GM12878 (cell line): Measurements from ENCODE around the gene NRDE2. TPM values are rescaled to one million over a fixed set of nuclear protein-coding genes. Genes with fewer than 3 reads are reported as not detected.

ENCODE experiments used
- ATAC-seq: fragments of 200-7000 bp; cut with Tn5 transposase; 3 replicates; pipeline ENCODE4 v1.9.1; 2020; ENCODE audit warnings: mild to moderate bottlenecking, moderate library complexity
- BruUV-seq: library from RNA; stranded (reverse); fragments of 400-500 nt; replicated peaks from 2 replicates; lab custom pipeline; 2021; lab: Mats Ljungman, UMichigan
- CTCF ChIA-PET: fragments of 300-600 bp; sonication (Branson Sonifier 250); formaldehyde crosslinking; extraction: SDS; loops from one replicate; lab custom pipeline; 2021; ENCODE audit warnings: inconsistent platforms; lab: Yijun Ruan, JAX
- POLR2A ChIA-PET: fragments of 350-600 bp; formaldehyde crosslinking; extraction: SDS; loops from one replicate; lab custom pipeline; 2021; ENCODE audit warnings: inconsistent platforms; lab: Charles Lee
- RAD21 ChIA-PET: fragments of 300-600 bp; sonication (Branson Sonifier 250); formaldehyde crosslinking; loops from one replicate; lab custom pipeline; 2023; ENCODE audit warnings: antibody characterized with exemption; ENCODE audit not compliant: unreplicated experiment; lab: Charles Lee
- SMC1A ChIA-PET: fragments of 300-600 bp; sonication (Branson Sonifier 250); formaldehyde crosslinking; loops from one replicate; lab custom pipeline; 2023; ENCODE audit not compliant: unreplicated experiment, uncharacterized antibody; lab: Charles Lee
- DNase-seq: peaks from one replicate; pipeline ENCODE4 v3.0.0-alpha.2; 2011; ENCODE audit warnings: low read depth, low spot score
- FAIRE-seq: peaks from 3 replicates; lab custom pipeline; 2011; peaks lifted over from hg19 to GRCh38; lab: Jason Lieb, UNC
- H2AFZ ChIP-seq: 2 replicates; pipeline ENCODE4 v1.6.0; 2011; ENCODE audit warnings: low read depth, low read length, control low read depth; ENCODE audit not compliant: control insufficient read depth
- H3K27ac ChIP-seq: 2 replicates; pipeline ENCODE4 v1.5.1; 2011; ENCODE audit warnings: control low read depth; ENCODE audit not compliant: control insufficient read depth, insufficient read depth
- H3K27me3 ChIP-seq, 2 experiments: replicated peaks in 1 of 2; 2 replicates each; pipeline versions ENCODE4 v1.6.0 to v1.6.1; 2011; ENCODE audit warnings: low read length in 1 of 2; ENCODE audit not compliant: control insufficient read depth in 2 of 2, insufficient read depth in 2 of 2
- H3K36me3 ChIP-seq, 2 experiments: 2 replicates each; pipeline ENCODE4 v1.5.1; 2011; ENCODE audit warnings: low read length in 1 of 2; ENCODE audit not compliant: control insufficient read depth in 2 of 2, insufficient read depth in 2 of 2
- H3K4me1 ChIP-seq: 2 replicates; pipeline ENCODE4 v1.6.1; 2011; ENCODE audit warnings: mild to moderate bottlenecking, low read length, moderate library complexity, mixed read lengths; ENCODE audit not compliant: control insufficient read depth, insufficient read depth
- H3K4me2 ChIP-seq: 2 replicates; pipeline ENCODE4 v1.6.0; 2011; ENCODE audit warnings: control low read depth; ENCODE audit not compliant: control insufficient read depth, insufficient read depth
- H3K4me3 ChIP-seq: fragments of 200-600 bp; sonication (generic); 2 replicates; pipeline ENCODE4 v1.5.1; 2016
- H3K79me2 ChIP-seq: 2 replicates; pipeline ENCODE4 v1.6.0; 2011; ENCODE audit warnings: low read length; ENCODE audit not compliant: control insufficient read depth, insufficient read depth
- H3K9ac ChIP-seq: 2 replicates; pipeline ENCODE4 v1.8.0; 2011; ENCODE audit warnings: low read length, control low read depth, mixed read lengths; ENCODE audit not compliant: control insufficient read depth, insufficient read depth
- H3K9me3 ChIP-seq: replicated peaks from 3 replicates; pipeline ENCODE4 v1.5.1; 2011; ENCODE audit warnings: mild to moderate bottlenecking, low read length; ENCODE audit not compliant: control insufficient read depth, insufficient read depth
- H4K20me1 ChIP-seq: 2 replicates; pipeline ENCODE4 v1.6.0; 2011; ENCODE audit not compliant: control insufficient read depth, insufficient read depth
- BRCA1 ChIP-seq: IDR thresholded peaks from 2 replicates; pipeline ENCODE4 v1.6.1; 2011; ENCODE audit warnings: low read depth, low read length, improper control_type of control experiment
- E4F1 ChIP-seq: fragments of 450-650 bp; IDR thresholded peaks from 2 replicates; pipeline ENCODE4 v1.6.1; 2018; ENCODE audit warnings: borderline replicate concordance, mild to moderate bottlenecking; ENCODE audit not compliant: partially characterized antibody
- IRF4 ChIP-seq: IDR thresholded peaks from 2 replicates; pipeline ENCODE4 v1.6.1; 2011; ENCODE audit warnings: low read depth, low read length
- KDM1A ChIP-seq: fragments of 200-600 bp; sonication (generic); IDR thresholded peaks from 2 replicates; pipeline ENCODE4 v1.6.1; 2016; ENCODE audit warnings: borderline replicate concordance
- NFYB ChIP-seq: IDR thresholded peaks from 2 replicates; pipeline ENCODE4 v1.6.1; 2011; ENCODE audit warnings: low read depth, mild to moderate bottlenecking, low read length, improper control_type of control experiment, moderate library complexity; ENCODE audit not compliant: insufficient read depth
- NRF1 ChIP-seq: conservative IDR thresholded peaks from 2 replicates; pipeline ENCODE4 v1.6.1; 2011; ENCODE audit warnings: mild to moderate bottlenecking, low read depth, low read length, improper control_type of control experiment
- SMAD5 ChIP-seq: IDR thresholded peaks from 2 replicates; pipeline ENCODE4 v1.6.1; 2016; ENCODE audit warnings: antibody characterized with exemption, low read depth
- TAF1 ChIP-seq: IDR thresholded peaks from 2 replicates; pipeline ENCODE4 v1.6.1; 2011; ENCODE audit warnings: mild to moderate bottlenecking, low read depth, low read length, borderline replicate concordance
- YY1 ChIP-seq: IDR thresholded peaks from 2 replicates; pipeline ENCODE4 v1.6.1; 2011; ENCODE audit warnings: low read depth, mild to moderate bottlenecking, low read length
- ZBTB40 ChIP-seq: fragments of 450-650 bp; IDR thresholded peaks from 2 replicates; pipeline ENCODE4 v1.6.1; 2016; ENCODE audit warnings: mild to moderate bottlenecking, moderate library complexity, borderline replicate concordance
- WGBS: methylation state at CpG from one replicate; pipeline ENCODE4 v1.1.6; 2016; ENCODE audit warnings: low lambda C conversion rate; ENCODE audit not compliant: insufficient replicate concordance, insufficient coverage; ENCODE audit errors: missing lambda C conversion rate; 5-methylcytosine and 5-hydroxymethylcytosine counted together
- in situ Hi-C: fragments of 300-500 bp; cut with MboI; formaldehyde crosslinking; loops from 9 replicates; pipeline ENCODE4 v1.14.3; 2018; ENCODE audit warnings: mixed read lengths
- intact Hi-C: fragments of 100-400 bp; cut with micrococcal nuclease; formaldehyde crosslinking; loops from one replicate; pipeline ENCODE4 v1.14.2; 2022; ENCODE audit not compliant: unreplicated experiment
- polyA plus RNA-seq, 11 experiments: library from polyadenylated mRNA; depleted of rRNA in 4 of 11; unstranded in 6 of 11; stranded (reverse) in 5 of 11; fragments of >200 nt; fragmentation: Nextera tagmentation in 4 of 11; fragmentation: Illumina TruSeq in 1 of 11; extraction: Ambion mirVana in 4 of 11; extraction: Trizol in 1 of 11; gene quantifications; 1 replicate in 1 of 11; 2 replicates in 10 of 11; pipeline versions ENCODE4 v1.2.1 to v1.2.3, GENCODE V29; 2011 to 2016; ENCODE audit warnings: inconsistent platforms in 2 of 11, missing spikeins in 2 of 11, low read depth in 1 of 11
- total RNA-seq, 4 experiments: library from RNA; depleted of rRNA in 3 of 4; stranded (reverse); fragments of >200 nt in 3 of 4; fragmentation: Illumina TruSeq in 1 of 4; extraction: Trizol in 1 of 4; gene quantifications; 2 replicates each; pipeline versions ENCODE4 v1.2.1 to v1.2.3, GENCODE V29; 2013 to 2021
- TF ChIP-seq, protein P1 (sequence below): IDR thresholded peaks from 2 replicates; pipeline ENCODE4 v1.6.1; 2012; ENCODE audit warnings: low read length, inconsistent platforms
- TF ChIP-seq, protein P2 (sequence below): IDR thresholded peaks from 2 replicates; pipeline ENCODE4 v1.6.1; 2012; ENCODE audit warnings: low read depth, low read length, improper control_type of control experiment

NRDE2 gene
- total and polyA plus RNA-seq, 10 of the 15 experiments (the other 5 are each of a cell fraction or from before 2014, with no cell fraction given) = 8.3 to 21.0 (median 13.8) TPM

DNA sequence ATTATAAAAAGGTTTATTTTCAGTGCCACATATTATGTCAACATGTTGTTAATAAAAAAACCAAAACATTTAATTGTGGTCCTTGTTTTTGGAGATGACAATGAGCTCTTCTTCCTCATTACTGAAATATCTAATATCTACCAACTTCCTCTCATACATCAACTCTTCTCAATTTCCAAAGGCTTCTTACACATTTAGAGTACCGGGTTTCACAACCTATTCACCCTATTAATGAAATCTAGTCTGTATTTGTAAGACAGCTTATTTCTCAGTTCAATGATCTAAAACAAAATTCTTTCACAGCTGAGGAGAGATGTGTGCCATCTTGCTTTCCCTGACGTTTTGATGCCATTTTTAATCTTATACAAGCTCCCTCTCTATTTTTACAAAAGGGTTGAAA, 14.5 kb downstream of the NRDE2 start:
- H3K9me3 ChIP-seq = no peaks in the 10 kb centered on the region; the same call in 2 of the 3 replicates
- H3K4me2 ChIP-seq = no peak overlapping the region
- TF ChIP-seq, protein P1, sequence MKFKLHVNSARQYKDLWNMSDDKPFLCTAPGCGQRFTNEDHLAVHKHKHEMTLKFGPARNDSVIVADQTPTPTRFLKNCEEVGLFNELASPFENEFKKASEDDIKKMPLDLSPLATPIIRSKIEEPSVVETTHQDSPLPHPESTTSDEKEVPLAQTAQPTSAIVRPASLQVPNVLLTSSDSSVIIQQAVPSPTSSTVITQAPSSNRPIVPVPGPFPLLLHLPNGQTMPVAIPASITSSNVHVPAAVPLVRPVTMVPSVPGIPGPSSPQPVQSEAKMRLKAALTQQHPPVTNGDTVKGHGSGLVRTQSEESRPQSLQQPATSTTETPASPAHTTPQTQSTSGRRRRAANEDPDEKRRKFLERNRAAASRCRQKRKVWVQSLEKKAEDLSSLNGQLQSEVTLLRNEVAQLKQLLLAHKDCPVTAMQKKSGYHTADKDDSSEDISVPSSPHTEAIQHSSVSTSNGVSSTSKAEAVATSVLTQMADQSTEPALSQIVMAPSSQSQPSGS = no peak
- no peak for TF ChIP-seq ZBTB40
- TF ChIP-seq, protein P2, sequence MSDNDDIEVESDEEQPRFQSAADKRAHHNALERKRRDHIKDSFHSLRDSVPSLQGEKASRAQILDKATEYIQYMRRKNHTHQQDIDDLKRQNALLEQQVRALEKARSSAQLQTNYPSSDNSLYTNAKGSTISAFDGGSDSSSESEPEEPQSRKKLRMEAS = no peak
- TF ChIP-seq IRF4 = no peak
- no peak for TF ChIP-seq SMAD5
- no peak for TF ChIP-seq NRF1
- no peak for TF ChIP-seq YY1
- TF ChIP-seq BRCA1 = no peak
- no peak for TF ChIP-seq NFYB
- TF ChIP-seq TAF1 = no peak
- no peak for TF ChIP-seq KDM1A
- no peak for TF ChIP-seq E4F1
- ATAC-seq (no peak), DNase-seq (no peak), FAIRE-seq (no peak)
- intact Hi-C loops (no loop called here), in situ Hi-C loops (no loop called here)
- no peak overlapping the region for H3K9ac ChIP-seq
- H3K27me3 ChIP-seq = no peaks in the 10 kb centered on the region
- H2AFZ ChIP-seq = no peak overlapping the region
- no peaks in the 10 kb centered on the region for H3K4me1 ChIP-seq
- H3K36me3 ChIP-seq = peaks cover 4 to 9% of the 10 kb centered on the region in 2 experiments
- ChIA-PET CTCF (no interaction called here), POLR2A (no interaction called here), SMC1A (interaction anchor here (0.6 to 0.9 kb wide), 2 partner anchors 92 to 1470 kb away, joined by 3 read pairs; no protein-coding TSS in a partner anchor), RAD21 (no interaction called here)
- no peak overlapping the region for H3K4me3 ChIP-seq
- BruUV-seq = no TSS peak
- H3K79me2 ChIP-seq = no peaks in the 10 kb centered on the region
- WGBS = 80% methylated on average over 2 of the region's 2 CpGs
- no peak overlapping the region for H3K27ac ChIP-seq
- no peaks in the 10 kb centered on the region for H4K20me1 ChIP-seq
